ENCODE data around the gene PKD2L2.
"Not testable (repeated sequence)": the region's sequence is repeated elsewhere in the genome, so short reads cannot be mapped to it uniquely, and the experiment has no call there.

The PKD2L2 gene

DNA sequence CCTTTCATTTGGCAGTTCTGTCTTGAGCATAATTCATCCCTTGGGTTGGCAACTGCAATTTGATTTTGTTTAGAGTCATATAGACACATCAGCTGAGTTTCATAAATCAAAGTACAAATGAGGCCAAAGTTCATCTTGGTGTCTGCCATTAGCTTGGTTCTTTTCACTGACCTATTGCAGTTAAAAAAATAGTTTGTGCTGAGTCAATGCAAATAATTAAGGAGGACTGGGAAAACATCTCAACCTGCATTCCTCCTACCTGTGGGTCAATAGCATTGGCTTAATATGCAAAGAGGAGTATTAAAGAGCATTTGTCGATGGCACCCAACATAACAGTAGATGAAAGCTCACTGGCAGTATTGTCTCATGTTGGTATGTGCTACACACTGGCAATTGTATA, 1.6 kb downstream of the PKD2L2 start:
- DNase-seq: no peak

DNA sequence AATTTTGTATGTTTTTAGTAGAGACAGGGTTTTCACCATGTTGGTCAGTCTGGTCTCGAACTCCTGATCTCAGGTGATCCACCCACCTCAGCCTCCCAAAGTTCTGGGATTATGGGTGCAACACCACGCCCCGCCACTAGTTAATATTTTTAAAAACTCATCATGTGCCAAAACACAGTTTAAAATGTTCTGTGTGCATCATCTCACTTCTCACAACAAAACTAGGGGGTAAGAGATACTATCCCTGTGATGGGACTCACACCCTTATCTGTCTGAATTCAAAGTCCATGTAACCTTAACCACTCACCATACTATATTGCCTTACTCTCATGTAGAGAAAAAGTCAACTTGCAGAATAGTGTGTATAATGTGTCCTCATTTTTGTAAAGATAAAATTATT, 2.6 kb downstream of the PKD2L2 start:
- DNase-seq: no peak

DNA sequence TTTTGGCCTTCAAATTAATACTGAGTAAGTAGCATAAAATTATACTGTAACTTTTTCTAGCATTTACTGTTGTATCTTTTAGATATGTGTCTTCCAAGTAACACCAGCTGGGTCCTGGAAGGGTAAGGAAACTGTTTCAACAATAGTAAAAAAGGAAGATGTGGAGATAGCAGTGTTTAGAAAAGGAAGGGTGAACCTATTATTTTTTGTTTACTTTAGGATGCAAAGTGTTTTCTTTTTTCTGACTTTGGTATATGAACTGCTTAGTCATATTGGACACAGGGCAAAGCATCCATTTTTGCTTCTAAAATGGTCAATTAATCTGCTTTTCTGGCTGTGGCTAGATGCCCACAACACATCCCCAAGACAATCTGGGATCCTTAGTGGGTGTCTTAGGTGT, 5.3 kb downstream of the PKD2L2 start:
- DNase-seq: no peak

DNA sequence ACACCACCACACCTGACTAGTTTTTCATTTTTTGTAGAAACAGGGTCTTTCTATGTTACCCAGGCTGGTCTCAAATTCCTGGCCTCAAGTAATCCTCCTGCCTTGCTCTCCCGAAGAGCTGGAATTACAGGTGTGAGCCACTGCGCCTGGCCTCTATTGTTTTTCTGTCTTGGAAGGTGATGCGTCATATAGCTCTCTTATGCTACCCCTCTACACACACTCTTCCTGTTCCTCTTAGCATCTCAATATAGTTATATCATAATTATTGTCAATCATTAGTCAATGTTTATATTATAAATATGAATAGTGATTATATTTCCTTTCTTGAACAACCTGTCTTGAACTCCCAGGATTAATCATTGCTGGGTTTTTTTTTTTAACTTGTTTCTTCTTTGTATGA, 7.3 kb downstream of the PKD2L2 start:
- DNase-seq: no peak

DNA sequence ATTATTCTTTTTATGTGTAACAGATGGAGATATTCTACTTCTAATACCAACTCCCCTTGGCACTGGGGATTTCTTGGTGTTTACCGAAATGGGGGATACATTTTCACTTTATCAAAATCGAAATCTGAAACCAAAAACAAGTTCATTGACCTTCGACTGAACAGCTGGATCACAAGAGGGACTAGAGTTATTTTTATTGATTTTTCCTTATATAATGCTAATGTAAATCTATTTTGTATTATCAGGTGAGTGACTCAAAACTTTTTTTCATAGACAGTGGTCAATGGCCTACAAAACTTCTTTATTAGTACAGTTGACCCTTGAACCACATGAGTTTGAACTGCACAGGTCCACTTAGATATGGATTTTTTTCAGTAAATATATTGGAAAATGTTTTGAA, 10.2 kb downstream of the PKD2L2 start:
- no peak for DNase-seq

DNA sequence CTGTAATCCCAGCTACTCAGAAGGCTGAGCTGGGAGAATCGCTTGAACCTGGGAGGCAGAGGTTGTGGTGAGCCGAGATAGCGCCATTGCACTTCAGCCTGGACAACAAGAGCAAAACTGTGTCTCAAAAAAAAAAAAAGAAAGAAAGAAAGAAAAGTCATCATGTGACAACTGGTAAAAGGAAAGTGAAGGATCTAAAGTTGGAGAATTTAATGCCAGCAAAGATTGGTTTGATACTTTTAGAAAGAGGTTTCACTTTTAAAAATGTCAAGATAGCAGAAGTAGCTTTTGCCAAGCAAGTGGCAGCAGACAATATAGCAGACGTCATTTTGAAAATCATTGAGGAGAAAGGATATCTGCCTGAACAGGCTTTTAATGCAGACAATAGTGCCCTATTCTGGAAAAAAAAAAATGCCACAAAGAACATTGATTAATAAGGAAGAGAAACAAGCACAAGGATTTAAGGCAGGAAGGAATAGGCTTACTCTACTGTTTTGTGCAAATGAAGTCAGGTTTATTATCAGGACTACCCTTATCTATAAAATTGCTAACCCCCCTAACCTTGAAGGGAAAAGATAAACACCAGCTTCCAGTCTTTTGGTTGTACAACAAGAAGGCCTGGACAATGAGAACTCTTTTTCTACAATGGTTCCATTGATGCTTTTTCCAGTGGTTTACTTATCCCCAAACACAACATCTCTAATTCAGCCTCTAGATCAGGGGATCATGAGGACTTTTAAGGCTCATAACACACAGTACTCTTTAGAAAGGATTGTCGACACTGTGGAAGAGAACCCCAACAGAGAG, 12.0 kb downstream of the PKD2L2 start:
- DNase-seq: no peak

DNA sequence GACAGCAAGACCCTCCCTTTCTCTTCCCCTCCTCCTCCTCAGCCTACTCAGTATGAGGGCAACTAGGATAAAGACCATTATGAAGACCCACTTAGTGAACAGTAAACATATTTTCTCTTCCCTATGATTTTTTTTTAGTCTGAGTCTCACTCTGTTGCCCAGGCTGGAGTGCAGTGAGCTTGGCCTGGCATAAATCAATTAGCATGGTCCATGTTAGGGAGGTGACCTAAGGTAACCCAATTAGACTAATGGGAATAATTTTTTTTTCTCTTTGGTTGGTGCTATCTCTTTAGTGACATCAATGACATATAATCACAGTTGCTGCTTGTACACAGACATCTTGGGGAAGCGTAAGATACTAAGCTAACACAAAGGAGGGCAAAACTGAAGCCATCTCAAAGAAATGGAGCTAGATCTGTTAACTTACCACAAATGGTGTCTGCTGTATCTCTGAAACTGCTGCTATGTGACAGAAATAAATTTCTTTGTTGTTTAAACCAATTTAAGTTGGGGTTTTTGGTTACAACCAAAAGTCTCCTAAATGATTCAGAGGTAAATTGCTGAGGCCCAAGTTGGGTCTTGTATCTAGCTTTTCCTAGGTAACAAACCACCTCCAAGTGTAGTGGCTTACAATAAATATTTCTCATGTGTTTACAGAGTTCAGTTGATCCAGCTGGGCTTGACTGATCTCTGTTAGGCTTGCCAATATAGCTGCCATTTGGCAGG, 13.3 kb downstream of the PKD2L2 start:
- no peak for DNase-seq

DNA sequence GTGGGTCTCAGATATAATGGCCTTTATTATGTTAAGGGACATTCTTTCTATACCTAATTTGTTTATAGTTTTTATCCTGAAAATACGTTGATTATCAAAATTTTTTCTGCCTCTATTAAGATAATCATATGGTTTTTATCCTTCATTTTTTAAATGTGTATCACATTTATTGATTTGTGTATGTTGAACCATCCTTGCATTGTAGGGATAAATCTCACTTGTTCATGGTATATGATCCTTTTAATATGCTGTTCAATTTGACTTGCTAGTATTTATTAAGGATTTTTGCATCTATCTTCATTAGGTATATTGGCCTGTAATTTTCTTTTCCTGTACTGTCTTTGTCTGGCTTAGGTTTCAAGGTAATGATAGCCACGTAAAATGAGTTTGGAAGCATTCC, 25.5 kb downstream of the PKD2L2 start:
- DNase-seq: no peak

DNA sequence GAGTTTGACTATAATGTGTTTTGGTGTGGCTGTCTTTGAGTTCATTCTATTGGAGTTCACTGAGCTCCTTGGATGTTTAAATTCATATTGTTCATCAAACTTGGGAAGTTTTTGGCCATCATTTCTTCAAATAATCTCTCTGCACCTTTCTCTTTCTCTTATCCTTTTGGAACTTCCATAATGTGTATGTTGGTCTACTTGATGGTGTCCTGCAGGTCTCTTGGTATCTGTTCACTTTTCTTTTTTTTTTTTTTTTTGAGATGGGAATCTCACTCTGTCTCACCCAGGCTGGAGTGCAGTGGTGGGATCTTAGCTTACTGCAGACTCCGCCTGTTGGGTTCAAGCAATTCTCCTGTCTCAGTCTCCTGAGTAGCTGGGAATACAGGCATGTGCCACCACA, 27.7 kb downstream of the PKD2L2 start:
- DNase-seq: no peak

DNA sequence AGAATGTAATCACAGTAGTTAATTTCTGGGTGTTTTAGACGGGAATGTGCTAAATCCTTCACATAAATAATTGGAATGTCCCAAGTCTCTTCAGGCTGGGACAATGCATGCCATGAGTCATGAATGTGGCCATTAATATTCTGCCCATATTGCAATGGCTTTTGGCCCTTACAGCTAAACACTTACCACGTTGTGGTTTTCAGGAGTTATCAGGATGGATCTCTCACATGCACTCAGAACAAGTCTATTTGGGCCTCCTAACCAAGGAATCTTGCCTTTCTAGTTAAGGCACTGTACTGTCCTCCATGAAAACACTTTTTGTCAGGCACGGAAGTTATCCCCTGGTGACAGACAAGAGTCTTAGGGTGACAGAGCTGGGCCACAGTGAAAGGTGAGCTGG, 32.7 kb downstream of the PKD2L2 start:
- no peak for DNase-seq

DNA sequence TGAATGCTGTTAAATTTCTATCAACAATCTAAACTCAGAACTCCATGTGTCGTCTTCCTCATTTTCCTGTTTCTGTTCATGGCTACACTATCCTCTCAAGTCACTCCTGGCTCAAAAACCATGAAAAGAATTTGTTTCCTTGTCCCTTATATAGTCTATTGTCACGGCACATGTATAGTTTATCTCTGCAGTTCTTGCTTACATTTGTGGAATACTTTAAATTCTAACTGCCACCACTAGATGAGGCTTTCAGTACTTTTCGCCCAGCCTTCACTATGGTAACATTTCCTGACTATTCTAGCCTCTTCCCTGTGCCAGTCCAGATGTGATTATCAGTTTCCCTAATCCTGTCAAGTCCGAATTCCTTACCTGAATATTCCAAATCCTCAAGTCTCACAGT, 34.6 kb downstream of the PKD2L2 start:
- no peak for DNase-seq

DNA sequence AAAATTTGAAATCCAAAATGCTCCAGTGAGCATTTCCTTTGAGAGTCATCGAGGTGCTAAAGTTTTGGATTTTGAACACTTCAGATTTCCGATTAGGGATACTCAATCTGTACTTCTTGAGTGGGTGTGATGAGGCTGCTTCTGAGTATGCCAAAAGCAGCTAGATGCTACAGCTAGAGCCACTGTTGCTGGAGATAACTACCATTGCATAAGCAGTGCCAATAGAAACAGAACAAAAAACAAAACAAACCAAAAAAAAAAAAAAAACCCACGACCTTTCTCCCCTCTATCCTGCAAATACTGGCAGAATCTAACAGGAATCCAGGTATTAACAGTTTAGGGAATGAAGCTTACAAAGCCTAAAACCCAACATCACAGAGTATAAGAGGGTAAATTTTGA, 43.5 kb downstream of the PKD2L2 start:
- DNase-seq: no peak

DNA sequence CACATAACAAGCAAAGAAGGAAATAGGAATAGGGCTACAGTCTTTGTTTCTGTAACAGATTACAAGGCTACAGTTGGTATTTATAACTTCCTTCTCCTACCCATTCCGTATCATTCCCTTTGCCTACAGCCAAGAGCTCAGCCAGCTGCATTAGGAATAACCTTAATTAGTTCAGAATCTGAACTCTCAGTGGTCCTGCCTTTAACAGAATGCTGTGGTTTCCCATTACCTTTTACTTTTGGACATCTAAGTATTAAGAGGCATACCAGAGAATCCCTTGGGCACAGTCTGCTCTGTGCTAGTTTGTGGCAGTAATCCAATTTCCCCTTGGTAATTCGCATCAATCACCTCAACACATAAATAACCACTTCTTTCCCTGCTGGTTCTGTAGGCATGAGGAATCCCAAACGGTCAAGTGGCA, 44.2 kb downstream of the PKD2L2 start:
- no peak for DNase-seq

DNA sequence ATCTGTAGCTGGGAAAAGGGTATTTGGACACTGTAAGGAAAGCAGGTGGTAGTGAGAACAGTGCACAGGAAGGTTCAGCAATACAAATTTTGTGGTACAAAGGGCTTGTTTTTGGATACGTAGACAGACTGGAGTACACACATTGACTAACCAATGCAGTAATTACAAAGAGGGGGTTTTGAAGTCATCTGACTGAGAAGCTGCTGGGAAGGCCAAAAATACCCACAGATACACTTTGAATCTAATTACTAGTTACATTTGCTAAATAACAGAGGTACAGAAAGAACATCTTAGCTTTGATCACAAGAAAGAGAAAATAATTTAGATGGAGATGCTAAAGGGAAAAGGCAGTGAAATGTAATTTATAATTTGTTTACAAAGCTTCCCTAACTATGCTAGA, 45.9 kb downstream of the PKD2L2 start:
- DNase-seq: no peak

DNA sequence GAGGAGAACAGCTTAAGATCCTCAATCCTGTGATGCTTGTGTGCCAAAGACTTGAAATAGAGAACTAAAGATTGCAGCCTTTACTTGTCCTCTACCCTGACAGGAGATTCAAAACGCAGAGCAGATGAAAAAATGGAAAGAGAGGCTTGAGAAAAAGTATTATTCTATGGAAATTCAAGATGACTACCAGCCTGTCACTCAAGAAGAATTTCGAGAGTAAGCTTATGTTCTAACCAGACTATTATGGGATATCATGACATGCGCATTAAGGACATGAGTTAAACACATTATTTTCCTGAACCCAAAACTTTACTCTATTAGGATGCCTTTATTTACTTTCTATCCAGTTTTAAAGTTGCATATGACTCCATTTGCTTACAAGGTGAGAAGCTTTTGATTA, 46.4 kb downstream of the PKD2L2 start:
- no peak for DNase-seq

DNA sequence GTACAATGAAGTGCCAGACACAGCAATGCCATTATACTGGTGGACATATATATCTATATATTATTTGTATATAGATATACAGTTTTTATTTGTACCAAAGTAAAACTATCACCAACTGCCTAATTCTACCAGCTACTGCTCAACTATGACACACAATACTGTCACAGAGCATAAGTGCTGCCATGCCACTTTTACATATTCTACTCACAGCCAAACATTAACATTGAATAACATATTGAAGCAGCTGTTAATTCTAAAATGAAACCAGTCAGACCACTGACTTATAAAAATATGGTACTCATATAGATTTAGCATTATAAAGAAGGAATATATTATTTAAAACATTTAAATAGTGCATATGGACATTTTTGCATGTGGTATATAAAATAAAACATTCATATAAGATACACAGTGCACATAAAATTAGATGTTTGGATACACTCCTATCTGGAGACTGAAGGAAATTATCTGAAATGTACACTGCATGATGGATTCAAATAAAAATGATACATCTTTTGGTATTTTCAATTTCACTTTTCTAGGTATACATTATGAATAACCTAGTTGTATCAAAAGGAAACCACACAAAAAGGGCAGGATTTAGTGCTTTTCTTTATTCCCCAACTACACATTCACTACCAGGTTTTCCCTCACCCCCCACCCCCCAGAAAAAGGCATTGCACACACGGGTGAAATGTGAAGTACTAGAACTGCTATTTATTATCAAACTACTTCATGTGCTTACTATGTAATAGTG, 48.9 kb downstream of the PKD2L2 start:
- DNase-seq: no peak

DNA sequence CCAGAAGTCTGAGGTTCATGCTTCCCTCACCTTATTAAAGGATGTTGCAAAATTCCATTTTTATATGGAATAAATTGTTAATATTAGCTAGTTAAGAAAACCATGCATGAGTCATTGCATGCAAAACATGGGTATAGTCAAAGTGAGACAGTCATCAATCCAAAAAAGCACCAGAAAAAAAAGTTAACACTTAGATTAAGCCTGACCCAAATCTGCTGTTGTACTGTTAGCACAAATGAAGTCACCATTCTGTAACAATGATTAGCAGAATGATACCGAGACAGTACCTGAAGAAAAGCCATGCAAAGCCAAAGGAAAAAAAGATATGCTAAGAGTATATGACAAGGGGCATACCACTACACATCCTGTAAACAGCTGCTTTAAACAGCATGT, 49.5 kb downstream of the PKD2L2 start:
- DNase-seq: no peak

DNA sequence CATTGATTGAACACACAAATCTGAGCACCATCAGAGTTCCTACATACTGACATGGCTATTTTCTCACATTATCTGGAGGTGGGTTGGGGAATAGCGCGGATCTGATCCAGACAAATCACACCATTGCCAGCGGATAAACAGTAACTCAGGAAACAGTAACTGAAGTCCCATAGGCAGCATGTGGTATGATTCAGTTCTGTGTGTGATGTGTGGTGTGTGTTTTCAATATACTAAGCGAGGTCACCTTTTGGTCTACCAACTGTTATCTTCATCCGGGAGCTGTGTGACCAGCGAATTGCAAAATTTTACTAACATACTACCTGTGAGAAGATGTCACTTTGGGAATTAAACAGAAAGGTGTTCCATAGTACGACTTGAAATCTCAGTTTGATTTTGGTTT, 50.1 kb downstream of the PKD2L2 start:
- no peak for DNase-seq

DNA sequence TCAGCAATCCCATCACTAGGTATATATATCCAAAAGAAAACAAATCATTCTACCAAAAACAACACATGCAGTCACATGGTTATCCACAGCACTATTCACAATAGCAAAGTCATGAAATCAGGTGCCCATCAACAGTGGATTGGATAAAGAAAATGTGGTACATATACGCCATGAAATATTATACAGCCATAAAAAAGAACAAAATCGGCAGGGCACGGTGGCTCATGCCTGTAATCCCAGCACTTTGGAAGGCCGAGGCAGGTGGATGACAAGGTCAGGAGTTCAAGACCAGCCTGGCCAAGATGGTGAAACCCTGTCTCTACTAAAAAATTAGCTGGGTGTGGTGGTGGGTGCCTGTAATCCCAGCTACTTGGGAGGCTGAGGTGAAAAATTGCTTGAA, 55.0 kb downstream of the PKD2L2 start:
- DNase-seq: not testable (repeated sequence)

DNA sequence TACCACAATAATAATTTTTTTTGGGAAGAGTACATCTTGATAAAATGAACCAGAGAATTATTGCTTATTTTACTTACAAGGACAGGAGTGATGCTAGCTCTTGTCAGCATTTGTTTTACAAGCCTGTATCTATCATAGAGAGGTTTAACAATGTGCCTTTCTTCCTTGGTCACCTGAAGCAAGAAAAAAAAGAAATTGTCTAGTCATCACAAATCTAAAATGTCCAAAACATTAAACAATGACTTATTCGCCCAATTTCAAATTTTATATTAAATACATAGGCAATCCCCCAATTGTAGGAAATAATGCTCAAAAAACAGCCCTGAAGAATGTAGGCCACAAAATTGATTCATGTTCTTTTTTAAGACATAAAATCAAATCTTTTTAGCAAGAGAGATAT, 56.6 kb downstream of the PKD2L2 start:
- DNase-seq: no peak

DNA sequence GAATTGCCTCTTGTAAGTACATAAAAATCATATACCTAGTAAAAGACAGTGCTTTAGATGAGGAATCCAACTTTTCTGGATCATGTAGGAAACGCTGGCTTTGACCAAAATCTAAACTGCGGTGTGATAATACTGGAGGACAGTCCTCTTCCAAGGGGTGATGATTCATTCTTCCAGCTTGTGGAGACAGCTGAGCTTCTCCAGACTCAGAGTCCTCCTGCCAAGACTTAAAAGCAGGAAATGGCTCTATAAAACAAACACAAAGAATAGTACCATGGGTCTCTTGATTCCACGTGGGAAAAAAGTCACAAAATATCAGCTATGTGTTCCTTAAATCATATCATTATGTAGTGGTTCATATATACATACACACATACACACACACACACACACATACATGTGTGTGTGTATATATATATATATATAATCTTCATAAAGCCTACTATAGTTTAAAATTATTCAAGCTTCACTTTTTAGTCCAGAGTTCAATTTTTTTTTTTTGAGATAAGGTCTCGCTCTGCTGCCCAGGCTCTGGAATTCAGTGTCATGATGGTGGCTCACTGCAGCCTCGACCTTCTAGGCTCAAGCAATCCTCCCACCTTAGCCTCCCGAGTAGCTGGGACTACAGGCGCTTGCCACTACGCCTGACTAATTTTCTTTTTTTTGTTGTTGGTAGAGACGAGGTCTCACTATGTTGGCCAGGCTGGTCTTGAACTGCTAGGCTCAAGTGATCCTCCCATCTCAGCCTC, 65.0 kb downstream of the PKD2L2 start:
- no peak for DNase-seq

DNA sequence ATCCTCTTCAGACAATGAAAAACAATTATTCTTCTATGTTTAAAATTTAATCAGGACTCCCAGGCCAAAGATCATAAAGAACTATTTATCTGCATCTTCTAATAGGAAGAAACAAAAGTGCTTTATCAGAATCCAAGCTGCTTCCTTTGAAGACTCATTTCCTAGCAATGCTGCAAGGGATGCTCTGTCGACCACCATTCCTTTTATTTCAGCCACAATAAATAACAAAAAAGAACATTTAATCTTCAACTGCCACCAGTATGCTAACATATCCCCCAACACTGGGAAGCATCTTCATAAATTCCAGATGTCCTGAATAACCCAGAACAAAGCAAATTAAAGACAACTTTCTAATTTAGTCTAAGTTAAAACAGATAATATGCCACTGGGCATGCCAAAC, 68.7 kb downstream of the PKD2L2 start:
- DNase-seq: no peak

DNA sequence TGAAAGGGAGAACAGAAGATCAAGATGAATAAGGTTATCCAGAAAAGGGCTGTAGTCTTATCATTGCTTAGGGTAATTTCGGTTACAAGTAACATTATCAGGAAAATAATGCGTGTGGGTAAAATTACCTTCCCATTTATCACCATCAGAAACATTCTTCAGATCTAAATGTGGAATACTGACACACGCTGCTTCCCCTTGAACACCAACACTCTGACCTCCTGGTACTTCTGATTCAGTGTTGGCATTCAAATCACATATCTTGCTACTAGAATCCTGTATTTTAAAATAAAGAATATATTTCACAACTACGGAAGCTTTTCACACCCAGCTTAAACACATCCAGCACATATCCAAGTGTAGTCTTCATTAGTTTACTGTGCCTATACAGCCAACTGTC, 70.2 kb downstream of the PKD2L2 start:
- DNase-seq: no peak
